Subcutaneous adipose tissue (tissue), 4 donors: ENCODE measurements around the gene IFNW1. TPM values are rescaled to one million over a fixed set of nuclear protein-coding genes. Genes with fewer than 3 reads are reported as not detected.
"Not testable (repeated sequence)": the region's sequence is repeated elsewhere in the genome, so short reads cannot be mapped to it uniquely, and the experiment has no call there.

Experiments
- CTCF ChIP-seq: fragments of 450-650 bp; IDR thresholded peaks from one replicate; pipeline ENCODE4 v1.5.1; 2016; ENCODE audit warnings: low read depth, mild to moderate bottlenecking, control low read depth, antibody characterized with exemption, moderate library complexity
- total RNA-seq, 4 donors: library from RNA; depleted of rRNA; stranded (reverse); fragments of >200 nt; gene quantifications; one replicate each; pipeline ENCODE4 v1.1.0, GENCODE V29; 2016

IFNW1 gene
- total RNA-seq, result not detected

DNA sequence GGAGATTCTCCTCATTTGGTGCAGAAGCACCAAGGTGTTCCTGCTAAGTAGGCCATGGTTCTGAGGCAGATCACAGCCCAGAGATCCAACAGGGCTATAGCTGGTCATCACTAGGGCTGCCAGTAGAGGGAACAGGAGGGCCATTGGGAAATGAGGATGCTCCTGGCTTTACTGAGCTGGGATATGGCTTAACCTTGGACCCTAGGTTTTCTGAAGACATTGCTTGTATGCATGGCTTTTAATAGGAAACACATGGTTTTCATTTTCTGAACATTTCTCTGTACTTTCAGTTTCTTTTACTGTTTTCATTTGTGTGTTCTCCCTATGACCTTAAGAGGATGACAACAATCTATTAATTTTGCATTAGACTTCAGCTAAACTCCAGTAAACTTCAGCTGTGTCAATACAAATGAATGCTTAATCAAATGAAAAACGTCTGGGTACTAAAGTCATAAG is at the start of gene IFNW1:
Gene IFNW1, minus strand, starts transcription at position 406 of the 456 bp plus-strand sequence. Its CDS starts 262 bp downstream, at position 144.
- no peak for TF ChIP-seq CTCF

DNA sequence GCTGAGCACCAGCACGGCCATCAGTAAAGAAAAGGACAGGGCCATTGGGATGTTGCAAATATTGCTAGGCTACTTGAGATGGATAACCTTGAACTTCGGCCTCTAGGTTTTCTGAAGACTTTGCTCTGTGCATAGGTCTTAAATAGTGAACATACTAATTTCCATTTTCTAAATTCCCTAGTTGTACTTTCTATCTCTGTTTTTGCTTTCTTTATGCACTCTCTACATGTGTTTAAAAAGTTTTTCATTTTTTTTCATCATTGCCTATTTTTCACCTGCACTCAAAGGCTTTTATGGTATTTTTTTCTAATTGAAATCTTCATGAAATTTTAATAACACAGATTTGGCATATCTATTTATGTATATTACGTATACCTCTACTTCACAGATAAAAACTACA is 45.9 kb upstream of the IFNW1 start, which contains the start of gene IFNA4:
Gene IFNA4, minus strand, starts transcription at position 101 of the 400 bp plus-strand sequence. Its CDS starts 56 bp downstream, at position 45.
- not testable (repeated sequence) for TF ChIP-seq CTCF

GRCh38 chr9:21174671-21175070 is 33.0 kb upstream of the IFNW1 start:
- TF ChIP-seq CTCF, result no peak

GRCh38 chr9:21172156-21172555 is 30.5 kb upstream of the IFNW1 start:
- no peak for TF ChIP-seq CTCF

- no peak for TF ChIP-seq CTCF
Observed at GRCh38 chr9:21171351-21171750, 29.7 kb upstream of the IFNW1 start.

DNA sequence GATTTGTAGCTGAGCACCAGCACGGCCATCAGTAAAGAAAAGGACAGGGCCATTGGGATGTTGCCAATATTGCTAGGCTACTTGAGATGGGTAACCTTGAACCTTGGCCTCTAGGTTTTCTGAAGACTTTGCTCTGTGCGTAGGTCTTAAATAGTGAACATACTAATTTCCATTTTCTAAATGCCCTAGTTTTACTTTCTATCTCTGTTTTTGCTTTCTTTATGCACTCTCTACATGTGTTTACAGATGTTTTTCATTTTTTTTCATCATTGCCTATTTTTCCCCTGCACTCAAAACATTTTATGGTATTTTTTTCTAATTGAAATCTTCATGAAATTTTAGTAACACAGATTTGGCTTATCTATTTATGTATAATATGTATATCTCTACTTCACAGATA is 24.9 kb upstream of the IFNW1 start, which contains the start of gene IFNA21:
Gene IFNA21, minus strand, starts transcription at position 101 of the 400 bp plus-strand sequence. Its CDS starts 48 bp downstream, at position 53.
- not testable (repeated sequence) for TF ChIP-seq CTCF

DNA sequence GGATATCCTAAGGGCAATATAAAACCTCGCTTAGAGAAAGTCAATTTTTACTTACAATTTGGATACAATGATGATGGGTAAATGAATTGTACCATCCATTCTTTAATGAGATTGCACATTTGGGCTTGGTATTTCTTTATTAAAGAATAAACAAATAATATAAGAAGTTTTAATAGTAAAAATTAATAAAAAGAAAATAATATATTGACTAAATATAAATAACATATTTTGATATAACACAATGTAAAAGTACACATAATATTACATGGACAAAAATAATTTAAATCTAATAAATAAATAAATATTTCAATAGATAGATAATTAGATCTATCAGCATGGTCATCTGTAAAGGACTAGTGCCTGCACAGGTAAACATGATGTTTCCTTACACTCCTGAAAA is 23.9 kb upstream of the IFNW1 start:
- no peak for TF ChIP-seq CTCF
